Fibroblast of skin of right biceps (primary cell): ENCODE results near the gene NDUFB5.

ENCODE experiments used
- DNase-seq: peaks from one replicate; pipeline ENCODE4 v3.0.0-alpha.2; 2013

Gene NDUFB5

DNA sequence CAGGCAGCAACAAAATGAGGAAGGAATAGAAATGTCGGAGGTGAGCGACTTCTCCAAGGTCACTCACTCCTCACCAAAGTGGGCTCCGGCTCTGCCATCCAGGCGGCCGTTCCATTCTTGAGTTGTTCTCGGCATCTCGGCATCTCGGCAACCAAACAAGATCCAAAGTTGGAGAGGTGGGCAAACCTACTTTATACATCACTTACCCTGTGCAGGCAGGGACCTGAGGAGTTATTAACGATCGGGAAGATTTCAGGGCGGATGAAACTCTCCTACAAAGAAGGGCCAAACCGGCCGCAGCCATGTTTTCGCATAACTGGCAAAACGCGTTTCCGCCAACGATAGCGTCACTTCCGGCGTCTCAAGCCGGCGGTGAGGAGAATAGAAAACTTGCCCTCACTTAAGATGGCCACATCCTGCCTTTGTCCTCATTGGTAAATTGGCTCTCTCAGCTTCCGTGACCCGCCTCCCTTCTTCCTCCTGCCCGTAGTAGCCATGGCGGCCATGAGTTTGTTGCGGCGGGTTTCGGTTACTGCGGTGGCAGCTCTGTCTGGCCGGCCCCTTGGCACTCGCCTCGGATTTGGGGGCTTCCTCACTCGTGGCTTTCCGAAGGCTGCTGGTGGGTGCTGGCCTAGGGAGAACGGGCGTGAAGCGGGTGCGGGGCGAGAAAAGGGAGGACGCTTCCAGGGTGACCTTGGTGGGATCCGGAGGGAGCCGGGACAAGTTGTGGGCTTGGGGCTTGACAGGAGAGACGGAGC is at the start of gene NDUFB5, which contains the start of gene MRPL47:
NDUFB5 (plus strand) TSS at position 474 of the 758 bp plus-strand sequence; CDS start at position 496, 22 bp downstream.
MRPL47 (minus strand) TSS at position 318 of the 758 bp plus-strand sequence; CDS start at position 304, 14 bp downstream.
- peak; percentile 95 for DNase-seq

DNA sequence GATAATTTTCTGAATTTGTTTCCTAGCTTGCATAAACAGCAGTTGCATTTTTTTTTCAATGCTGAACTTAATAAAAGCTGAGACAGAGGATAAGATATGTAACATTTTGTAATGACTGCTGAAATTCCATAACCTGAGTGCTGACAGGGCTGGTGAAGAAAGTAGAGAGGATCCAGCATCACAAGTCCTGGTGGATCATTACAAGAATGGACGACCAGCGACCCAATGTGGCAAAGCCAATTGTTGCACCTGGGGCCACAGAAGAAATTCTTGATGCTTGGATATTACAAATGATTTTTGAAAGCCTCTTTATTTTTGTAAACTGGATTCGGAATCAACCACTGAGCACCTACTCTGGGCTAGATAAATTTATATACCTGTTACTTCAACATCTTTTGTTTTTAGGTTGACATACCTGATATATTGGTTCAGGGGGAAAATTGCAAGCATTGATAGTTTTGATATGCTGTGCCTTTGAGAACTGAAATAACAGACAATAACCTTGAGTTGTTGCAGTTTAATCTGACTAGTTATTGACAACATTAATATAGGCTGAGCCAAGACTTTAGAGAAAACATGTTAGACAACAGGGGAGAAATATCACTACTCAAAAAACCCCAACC is 45.7 kb upstream of the NDUFB5 start:
- peak; percentile 75 for DNase-seq

DNA sequence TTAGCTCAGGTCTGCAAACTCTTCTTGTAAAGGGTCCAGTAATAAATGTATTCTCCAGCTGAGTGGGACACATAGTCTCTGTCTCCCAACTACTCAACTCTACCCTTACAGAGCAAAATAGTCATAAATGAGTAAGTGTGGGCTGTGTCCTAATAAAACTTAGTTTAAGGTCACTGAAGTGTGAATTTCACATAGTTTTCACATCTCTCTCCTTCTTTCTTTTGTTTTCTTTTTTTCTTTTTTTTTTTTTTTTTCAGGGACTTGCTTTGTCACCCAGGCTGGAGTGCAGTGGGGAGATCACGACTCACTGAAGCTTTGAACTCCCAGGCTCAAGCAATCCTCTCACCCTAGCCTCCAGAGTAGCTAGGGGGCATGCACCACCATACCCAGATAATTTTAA is 43.8 kb upstream of the NDUFB5 start:
- DNase-seq = no peak

DNA sequence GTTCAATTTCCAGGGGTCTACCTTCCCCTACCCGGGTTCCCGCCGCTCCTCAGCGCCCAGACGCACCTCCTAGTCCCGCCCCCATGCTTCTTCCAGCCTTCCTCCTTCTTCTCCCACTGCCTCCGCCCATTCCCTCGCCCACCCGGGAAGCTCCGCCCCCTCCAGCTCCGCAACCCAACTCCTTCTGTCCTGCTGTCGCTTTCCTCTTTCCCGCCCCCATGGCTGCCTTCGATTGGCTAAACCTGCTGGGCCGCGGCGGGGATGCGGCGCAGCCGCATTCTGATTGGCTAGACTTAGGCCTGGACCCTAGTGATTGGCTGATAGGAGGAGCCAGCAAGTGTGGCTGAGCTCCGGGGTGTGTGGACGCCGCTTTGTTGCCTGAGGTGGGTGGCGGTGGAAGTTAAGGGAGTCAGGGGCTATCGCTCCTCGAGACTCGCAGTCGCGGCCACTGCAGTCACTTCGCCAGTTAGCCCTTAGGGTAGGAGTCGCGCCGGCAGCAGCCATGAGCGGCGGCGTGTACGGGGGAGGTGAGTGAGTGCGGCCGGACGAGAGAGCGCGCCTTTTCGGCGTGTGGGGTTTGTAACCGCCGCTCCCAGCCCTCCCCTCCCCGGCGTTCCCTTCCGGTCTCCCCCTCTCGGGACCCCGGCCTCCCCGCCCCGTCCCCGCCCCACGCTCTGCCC is 41.9 kb upstream of the NDUFB5 start, which contains the start of gene ACTL6A:
ACTL6A (plus strand) TSS at position 336 of the 680 bp plus-strand sequence; CDS start at position 503, 167 bp downstream.
- peak; percentile 100 for DNase-seq

DNA sequence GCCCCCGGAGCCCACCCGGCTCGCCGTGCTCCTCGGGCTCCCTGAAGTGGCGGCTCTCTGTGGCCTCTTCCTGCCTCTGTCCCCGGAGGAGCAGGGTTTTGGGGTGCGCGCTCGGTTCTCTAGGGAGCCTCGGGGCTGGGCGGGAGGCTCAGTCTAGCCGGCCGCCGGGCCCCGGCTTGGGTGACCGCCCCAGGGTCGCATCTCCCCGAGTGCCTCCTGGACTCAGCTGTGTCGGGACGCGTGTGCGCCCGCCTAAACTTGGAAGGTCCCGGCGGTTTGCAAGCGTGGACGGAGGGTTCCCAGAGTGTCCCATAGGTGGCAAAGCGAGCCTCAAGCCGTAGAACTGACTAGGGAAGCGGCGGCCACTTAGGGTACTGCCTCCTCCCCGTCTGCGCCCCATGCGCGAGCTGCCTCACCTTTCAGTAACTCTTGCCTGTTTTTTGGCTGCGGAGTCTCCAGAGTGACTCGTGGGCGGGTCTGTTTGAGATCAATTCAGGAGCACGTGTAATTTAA is 41.3 kb upstream of the NDUFB5 start:
- DNase-seq = peak; percentile 73

DNA sequence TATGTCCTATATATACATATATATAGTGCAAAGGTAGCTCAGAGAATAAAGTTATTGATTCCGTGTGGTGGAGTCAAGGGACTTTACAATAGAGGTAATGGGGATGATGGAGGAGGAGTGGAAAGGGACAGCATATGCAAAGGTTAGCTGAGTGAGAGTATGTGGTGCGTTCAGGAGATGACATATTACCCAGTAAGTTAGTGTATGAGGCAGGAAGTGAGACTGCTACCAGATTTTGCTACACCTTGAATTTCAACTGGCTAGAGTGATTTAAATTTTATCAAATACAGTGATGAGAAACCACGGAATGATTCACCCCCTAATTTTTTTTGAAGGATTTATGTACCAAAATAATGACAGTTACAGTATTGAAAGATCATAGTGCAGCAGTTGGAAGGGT is 39.1 kb upstream of the NDUFB5 start:
- DNase-seq = no peak

DNA sequence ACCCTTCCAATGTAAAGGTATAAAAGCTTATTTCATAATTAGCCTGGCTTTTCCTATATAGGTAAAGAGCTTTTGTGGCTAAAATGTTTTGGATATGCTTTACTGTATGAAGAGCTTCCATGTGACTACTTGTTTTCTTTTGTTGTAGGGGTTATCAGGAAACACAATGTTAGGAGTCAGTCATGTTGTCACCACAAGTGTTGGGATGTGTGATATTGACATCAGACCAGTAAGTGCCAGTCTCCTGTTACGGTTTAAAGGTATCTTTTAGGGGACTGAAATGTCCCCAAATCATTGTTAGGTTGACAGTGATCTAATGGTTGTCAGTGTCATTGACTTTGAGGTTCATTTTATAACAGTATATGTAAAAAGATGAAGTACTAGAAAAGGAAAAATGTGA is 23.6 kb upstream of the NDUFB5 start:
- DNase-seq = no peak

DNA sequence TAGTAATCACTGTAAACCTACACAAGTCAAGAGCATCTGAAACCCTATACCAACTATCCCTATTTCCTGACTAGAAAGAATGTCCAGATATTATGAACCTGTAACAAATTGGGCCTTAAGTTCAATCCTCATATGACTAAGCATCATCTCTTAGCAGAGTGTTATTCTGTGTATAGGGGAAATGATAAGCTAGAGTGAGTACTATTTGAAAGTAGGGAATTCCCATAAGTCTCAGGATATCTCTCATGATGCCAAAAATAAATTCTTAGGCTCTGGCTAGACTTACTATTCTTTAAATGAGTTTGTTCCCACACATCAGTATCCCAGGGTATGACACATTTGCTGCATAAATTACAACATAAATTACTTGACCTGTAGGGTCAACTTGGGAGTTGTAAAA is 15.5 kb upstream of the NDUFB5 start:
- no peak for DNase-seq

DNA sequence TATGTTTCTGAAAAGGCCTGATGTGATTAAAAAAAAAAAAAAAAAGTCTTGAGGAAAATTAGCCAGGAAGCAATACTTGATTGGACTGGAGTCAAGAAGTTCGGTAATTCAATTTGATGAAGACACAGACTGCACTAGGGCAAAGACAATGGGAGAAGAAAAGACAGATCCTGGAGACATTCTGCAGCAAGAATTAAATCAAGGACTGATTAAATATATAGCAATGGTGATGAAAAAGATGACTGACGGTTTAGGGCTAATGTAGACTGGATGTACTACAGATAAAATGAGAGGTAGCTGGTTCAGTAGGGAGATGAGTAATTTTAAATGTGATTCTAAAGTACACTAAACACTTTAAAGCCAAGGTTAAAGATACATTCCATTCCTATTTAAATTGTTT is 13.9 kb upstream of the NDUFB5 start:
- DNase-seq = no peak

DNA sequence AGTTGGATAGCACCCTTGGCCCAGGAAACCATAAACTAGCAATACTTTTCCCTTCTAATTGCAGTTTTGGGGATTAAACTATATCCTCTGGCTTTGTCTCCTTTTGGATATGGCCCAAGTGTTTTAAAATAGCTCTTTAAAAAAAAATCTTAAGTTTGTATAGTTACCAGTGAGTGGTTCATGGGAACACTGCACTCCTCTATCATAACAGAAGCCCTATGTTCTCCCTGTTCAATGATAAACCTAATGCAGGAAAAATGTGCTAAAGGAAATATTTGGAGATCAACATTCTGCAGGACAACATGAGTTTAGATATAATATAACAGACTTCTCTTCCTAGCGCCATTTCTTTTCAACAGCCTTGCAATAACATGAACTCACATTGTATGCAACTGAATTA is 13.3 kb upstream of the NDUFB5 start:
- DNase-seq = no peak

DNA sequence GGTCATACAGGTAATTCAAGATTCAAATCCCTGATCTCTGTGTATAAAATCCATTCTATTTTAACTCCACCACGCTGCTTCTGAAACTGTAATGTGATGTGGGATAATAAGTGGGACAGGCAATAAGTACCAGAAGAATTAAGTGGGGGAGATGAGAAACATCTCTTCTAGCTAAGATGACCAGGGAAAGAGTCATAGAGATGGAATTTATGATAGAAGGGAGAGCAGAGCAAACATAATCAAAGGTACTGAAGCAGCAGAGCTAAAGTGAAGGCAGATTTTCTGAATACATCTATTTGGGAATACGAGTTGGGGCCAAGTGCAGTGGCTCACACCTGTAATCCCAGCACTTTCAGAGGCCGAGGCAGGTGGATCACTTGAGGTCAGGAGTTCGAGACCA is 5.1 kb upstream of the NDUFB5 start:
- no peak for DNase-seq

DNA sequence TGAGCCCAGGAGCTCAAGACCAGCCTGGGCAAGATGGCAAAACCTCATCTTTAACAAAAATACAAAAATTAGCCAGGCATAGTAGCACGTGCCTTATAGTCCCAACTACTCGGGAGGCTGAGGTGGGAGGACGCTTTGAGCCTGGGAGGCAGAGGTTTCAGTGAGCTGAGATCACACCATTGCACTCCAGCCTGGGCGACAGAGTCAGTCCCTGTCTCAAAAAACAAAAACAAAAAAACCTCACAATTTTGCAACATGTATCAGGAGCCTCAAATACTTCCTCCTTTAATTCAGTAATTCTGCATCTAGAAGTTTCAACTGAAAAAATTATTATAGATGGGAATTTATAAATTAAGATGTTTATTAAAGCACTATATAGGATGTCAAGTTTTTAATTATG is 1.3 kb upstream of the NDUFB5 start:
- DNase-seq = no peak

DNA sequence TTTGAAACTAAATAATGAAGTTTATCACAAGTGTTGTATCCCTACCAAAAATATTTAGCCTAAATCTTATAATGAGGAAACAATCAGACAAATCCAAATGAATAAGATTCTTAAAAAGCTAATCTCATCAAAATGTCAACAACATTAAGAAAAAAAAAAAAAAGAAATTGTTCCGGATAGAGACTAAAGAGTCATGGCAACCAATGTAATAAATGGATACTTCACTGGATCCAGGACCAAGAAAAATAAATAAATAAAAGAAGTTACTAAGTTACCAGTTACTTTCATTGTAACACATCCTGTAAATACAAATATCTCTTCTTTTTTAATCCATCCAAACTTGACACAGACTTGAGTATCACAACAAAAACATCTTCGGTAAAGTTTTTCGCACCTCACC is 763 bp upstream of the NDUFB5 start:
- no peak for DNase-seq

DNA sequence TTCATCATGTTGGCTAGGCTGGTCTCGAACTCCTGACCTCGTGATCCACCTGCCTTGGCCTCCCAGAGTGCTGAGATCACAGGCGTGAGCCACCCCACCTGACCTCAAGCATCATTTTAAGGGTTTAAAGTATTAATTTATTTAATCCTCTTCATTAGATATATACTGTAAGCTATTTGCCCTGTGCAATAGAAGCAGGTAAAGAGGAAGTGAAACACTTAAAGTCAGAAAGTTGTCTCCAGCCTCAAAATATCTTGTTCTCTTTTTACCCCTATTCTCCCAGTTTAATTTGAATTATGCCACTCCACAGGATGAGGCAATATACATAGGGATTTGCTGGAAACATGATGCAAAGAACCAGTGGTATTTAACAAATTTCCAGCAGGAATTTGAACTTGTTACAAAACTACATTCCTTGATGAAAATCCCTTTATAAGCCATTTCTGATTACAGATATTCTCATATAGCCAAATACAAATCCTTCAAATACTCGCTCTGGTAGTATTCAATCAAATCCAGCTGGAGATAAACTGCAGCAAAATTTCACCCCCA is 2.0 kb downstream of the NDUFB5 start:
- no peak for DNase-seq

DNA sequence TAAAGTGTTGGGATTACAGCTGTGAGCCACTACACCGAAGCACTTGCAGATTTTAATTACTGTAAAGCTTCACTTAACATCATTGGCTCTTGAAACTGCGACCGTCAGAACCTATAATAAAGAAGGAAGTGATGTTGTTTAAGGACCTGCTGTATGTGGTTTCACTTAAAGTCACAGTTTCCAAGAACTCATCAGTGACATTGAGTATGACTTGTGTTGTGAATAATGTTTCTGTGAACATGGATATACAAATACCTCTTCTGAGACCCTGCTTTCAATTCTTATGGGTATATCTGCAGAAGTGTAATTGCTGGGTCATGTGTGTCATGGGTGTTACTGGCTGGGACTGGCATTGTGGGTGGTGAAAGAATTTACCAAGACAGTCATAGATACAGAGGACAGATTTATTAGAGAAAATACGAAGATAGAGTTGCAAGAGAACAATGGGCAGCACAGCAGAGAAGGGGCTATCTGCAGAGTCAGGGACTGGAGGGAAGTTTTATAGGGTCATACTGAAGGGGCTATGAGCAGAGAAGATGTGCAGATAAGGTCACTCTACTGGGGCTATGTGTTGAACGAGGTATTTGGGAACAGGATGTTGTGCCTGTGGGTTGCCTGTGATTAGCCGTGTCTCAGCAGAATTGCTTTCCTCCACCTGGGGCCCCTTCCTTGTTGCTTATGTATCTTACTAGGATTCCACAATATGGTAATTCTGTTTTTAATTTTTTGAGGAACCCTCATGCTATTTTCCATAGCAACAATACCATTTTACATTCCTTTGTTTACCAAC is 4.5 kb downstream of the NDUFB5 start:
- DNase-seq = no peak

DNA sequence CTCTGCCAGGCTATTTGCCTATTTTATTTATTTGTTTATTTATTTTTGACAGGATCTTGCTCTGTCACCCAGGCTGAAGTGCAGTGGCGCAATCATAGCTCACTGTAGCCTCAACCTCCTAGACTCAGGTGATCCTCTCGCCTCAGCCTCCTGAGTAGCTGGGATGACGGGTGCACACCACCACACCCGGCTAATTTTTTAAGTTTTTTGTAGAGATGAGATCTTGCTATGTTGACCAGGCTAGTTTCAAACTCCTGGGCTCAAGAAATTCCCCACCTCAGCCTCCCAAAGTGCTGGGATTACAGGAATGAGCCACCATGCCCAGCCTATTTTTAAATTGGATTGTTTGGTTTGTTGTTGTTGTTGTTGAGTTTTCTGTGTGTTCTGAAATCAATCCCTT is 5.5 kb downstream of the NDUFB5 start:
- DNase-seq = no peak

DNA sequence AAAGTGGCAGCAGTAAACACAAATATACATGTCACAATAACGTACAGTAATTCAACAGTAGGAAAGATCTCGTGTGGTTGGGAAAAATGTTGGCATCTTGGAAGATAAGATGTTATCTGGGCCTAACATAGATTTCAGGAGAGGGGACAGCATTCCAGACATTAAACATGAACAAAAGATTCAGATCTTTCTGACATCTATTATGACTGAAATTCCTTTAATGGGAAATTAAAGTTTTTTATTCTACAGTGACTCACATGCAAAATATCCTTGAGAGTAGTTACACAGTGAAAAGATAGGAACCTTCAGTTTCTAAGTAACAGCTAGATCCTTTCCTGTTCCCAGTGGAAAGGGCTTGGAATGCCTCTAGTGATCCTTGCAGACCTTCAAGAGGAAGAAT is 9.2 kb downstream of the NDUFB5 start:
- DNase-seq = peak; percentile 70

DNA sequence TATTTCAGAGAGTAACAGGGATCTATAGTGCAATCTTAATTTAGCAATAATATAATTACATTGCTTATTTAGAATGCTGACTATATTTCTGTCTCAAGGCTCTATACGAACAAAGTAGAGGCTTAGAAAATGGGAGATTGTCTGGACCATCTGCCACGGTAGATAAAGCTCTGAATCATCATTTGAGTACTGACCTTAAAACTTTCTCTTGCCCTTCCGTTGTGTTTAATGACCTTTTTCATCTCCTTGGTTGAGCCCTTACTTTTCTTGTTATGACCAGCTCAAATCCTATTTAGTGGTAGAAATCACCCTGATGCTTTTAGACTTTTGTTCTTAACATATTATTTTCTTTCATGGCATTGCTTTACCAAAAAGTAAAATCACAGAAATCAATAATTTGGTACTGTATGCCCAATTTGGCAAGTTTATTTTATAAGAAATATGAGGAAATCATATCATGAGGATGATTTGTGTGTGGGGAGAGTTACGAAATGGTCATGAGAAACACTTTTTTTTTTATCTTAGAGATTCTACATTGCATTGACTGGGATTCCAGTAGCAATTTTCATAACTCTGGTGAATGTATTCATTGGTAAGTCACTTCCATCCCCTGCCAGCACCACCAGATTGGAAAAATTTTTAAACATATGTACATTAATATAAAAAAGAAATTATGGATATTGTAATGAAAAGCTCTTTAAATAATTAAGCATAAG is 11.0 kb downstream of the NDUFB5 start:
- peak; percentile 4 for DNase-seq

DNA sequence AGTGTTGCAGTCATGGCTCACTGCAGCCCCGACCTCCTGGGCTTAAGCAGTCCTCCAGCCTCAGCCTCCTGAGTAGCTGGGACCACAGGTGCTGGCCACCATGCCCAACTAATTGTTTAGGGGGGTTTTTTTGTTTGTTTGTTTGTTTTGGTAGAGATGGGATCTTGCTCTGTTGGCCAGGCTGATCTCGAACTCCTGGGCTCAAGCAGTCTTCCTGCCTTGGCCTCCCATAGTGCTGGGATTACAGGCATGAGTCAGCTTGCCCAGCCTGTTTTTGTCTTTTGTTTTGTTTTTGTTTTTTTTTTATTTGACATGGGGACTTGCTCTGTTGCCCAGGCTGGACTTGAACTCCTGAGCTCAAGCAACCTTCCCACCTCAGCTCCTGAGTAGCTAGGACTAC is 17.4 kb downstream of the NDUFB5 start:
- DNase-seq = no peak

DNA sequence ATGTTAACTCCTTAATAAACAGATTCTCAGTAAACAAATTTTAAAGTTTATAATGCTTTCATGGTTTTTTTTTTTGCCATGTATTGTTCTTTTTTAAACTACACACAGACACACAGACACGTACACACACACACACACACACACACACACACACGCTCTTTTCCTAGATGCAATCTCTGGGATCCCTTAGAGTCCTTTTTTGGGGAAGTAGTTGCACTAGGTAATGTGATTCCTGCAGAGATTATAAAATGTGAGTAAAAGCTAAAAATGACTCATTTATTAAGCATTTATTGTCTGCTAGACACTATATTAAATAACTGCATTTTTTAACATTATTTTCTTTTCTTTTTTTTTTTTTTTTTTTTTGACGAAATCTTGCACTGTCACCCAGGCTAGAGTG is 19.9 kb downstream of the NDUFB5 start:
- DNase-seq = peak; percentile 67

DNA sequence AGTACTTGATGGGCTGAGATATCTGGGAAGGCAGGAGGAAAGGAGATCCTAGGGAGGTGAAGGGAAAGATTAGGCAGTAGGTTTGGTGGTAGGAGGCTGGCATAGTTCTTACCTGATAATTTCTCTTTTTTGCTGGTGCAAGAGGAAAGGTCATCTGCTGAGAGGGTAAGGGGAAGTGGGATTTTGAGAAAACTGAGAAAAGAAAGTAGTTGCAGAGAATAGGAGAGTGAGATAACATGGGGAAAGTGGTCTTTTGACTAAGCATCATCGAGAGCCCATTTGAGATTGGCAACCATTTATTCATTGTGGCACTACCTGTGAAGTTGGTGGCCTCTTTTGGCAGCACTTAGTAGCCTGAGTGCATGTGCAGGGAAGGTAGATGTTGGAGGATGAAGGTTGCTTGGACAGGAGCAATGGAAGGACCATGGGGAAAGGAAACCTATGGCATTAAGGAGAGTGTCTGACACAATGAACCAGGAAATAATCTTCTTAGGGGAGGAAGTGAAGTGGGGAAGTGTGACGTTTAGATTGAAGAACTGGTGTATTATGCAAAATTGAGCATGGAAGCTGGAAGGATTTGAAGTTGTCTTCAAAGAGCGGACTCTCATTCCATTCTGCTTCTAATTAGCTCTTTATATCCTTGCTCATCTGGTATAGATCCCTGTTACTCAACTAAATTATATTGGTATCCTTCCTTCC is 26.3 kb downstream of the NDUFB5 start:
- no peak for DNase-seq
